ENCODE measurements around the gene SETD4. TPM values are rescaled to one million over a fixed set of nuclear protein-coding genes. Genes with fewer than 3 reads are reported as not detected.

SETD4 gene
- total and polyA plus RNA-seq, 2 of the 4 experiments (the other 2 are of a cell fraction) = 9.5 to 11.4 TPM

Small RNA genes within 50 kb of the gene (microRNA-seq; reads per million reads assigned to microRNA genes)
- not detected for gene RNU6-992P (ENCODE audit: insufficient read depth, insufficient read length)

Small RNA genes within 50 kb of the gene (small RNA-seq; reads per million reads assigned to genes)
- gene RNU6-992P = 0 reads per million in 5 experiments

Other genes starting within 250 kb of the SETD4 start
- 110 and 222 TPM in 2 replicates for gene CBR1, start 9.5 kb upstream of the SETD4 start, total RNA-seq (2012; rRNA removed)
- gene CBR1, start 9.5 kb upstream of the SETD4 start, polyA plus RNA-seq (2012; rRNA removed) = 122 and 166 TPM in 2 replicates
- 12.8 and 13.4 TPM in 2 replicates for gene CBR3, start 74.6 kb upstream of the SETD4 start, total RNA-seq (2012; rRNA removed)
- 15.4 and 18.7 TPM in 2 replicates for gene CBR3, start 74.6 kb upstream of the SETD4 start, polyA plus RNA-seq (2012; rRNA removed)
- 7.5 and 8.8 TPM in 2 replicates for gene DOP1B, start 96.3 kb upstream of the SETD4 start, total RNA-seq (2012; rRNA removed)
- 12.2 and 13.0 TPM in 2 replicates for gene DOP1B, start 96.3 kb upstream of the SETD4 start, polyA plus RNA-seq (2012; rRNA removed)

Measured in IMR-90 (cell line).